Breast epithelium (tissue), 3 donors: ENCODE measurements around the gene TENT4A.

ENCODE experiments used
- CTCF ChIP-seq, 3 donors: fragments of 450-650 bp; IDR thresholded peaks; one replicate each; pipeline ENCODE4 v1.5.1; 2016 to 2017; ENCODE audit warnings: antibody characterized with exemption in 3 of 3, mild to moderate bottlenecking in 3 of 3, moderate library complexity in 3 of 3
- POLR2A ChIP-seq: fragments of 450-650 bp; IDR thresholded peaks from one replicate; pipeline ENCODE4 v1.6.1; 2016; ENCODE audit warnings: antibody characterized with exemption, mild to moderate bottlenecking, moderate library complexity
- POLR2AphosphoS5 ChIP-seq, 3 donors: sonication (generic); formaldehyde crosslinking; IDR thresholded peaks; one replicate each; pipeline ENCODE4 v1.6.1; 2017; ENCODE audit warnings: antibody characterized with exemption in 3 of 3

GRCh38 chr5:6788439-6788838 is 75.2 kb downstream of the TENT4A start:
- TF ChIP-seq CTCF (IDR thresholded peaks at IDR 0.05) (no peak), POLR2AphosphoS5 (IDR thresholded peaks at IDR 0.05) (no peak), POLR2A (no peak)
